HK-2 (cell line): Measurements from ENCODE around the gene NKTR.

ENCODE experiments used
- DNase-seq: peaks from one replicate; pipeline ENCODE4 v3.0.0-alpha.2; 2018; ENCODE audit not compliant: unreplicated experiment

The NKTR gene

DNA sequence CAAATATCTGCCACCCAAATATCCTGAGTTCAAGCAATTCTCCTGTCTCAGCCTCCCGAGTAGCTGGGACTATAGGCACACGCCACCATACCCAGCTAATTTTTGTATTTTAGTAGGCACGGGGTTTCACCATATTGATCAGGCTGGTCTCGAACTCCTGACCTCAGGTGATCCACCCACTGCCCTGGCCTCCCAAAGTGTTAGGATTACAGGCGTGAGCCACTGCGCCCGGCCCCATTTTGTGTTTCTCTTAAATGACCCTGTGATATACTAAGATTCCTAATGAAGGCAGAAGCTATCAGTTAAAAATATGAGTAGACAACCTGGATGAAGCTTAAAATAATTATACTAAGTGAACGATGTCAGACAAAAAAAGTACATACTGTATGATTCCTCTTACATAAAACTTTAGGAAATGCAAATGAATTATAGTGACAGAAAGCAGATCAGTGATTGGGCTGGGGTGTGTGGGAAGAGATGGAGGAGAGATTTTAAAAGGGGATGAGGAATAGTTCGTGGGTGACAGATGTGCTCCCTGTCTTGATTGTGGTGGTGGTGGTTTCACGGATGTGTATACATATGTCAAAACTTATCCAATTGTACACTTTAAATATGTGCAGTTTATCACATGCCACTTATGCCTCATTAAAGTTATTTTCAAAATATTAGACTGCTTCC, 81.0 kb downstream of the NKTR start:
- no peak for DNase-seq

- DNase-seq = no peak
Observed at GRCh38 chr3:42682301-42683070, 82.0 kb downstream of the NKTR start.

DNA sequence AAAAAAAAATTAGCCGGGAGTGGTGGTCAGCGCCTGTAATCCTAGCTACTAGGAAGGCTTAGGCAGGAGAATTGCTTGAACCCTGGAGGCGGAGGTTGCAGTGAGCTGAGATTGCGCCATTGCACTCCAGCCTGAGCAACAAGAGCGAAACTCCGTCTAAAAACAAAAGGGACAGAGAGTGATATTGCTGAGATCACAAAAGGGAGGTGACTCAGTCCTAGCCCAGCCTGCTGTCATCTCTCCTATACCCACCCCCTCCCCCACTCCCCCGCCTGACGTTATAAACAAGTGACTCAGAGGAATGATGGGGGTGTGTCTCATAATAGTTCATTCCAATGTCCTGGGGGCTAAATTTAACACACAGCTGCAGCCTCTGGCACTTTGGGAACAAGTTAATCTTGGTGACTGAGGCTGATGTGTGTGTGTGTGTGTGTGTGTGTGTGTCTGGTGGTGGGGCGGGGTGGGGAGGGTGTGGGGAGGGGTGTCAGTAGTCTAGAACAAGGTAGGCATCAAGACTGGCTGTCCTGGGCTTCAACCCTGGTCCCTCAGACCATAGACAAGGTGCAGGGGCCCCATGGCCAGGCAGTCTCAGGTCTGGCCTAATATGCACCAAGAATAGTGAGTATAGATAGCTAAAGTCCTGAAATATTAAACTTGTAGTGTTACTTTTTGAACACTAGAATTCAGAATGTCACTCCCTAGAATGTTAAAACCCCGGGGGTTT, 83.6 kb downstream of the NKTR start:
- DNase-seq = peak; percentile 69

- no peak for DNase-seq
Observed at GRCh38 chr3:42684632-42685362, 84.3 kb downstream of the NKTR start.

GRCh38 chr3:42685363-42685881, 84.9 kb downstream of the NKTR start, which contains the start of gene KLHL40:
Gene KLHL40, plus strand, starts transcription at chr3:42685537. Its CDS starts 82 bp downstream, at chr3:42685619.
- DNase-seq = no peak

DNA sequence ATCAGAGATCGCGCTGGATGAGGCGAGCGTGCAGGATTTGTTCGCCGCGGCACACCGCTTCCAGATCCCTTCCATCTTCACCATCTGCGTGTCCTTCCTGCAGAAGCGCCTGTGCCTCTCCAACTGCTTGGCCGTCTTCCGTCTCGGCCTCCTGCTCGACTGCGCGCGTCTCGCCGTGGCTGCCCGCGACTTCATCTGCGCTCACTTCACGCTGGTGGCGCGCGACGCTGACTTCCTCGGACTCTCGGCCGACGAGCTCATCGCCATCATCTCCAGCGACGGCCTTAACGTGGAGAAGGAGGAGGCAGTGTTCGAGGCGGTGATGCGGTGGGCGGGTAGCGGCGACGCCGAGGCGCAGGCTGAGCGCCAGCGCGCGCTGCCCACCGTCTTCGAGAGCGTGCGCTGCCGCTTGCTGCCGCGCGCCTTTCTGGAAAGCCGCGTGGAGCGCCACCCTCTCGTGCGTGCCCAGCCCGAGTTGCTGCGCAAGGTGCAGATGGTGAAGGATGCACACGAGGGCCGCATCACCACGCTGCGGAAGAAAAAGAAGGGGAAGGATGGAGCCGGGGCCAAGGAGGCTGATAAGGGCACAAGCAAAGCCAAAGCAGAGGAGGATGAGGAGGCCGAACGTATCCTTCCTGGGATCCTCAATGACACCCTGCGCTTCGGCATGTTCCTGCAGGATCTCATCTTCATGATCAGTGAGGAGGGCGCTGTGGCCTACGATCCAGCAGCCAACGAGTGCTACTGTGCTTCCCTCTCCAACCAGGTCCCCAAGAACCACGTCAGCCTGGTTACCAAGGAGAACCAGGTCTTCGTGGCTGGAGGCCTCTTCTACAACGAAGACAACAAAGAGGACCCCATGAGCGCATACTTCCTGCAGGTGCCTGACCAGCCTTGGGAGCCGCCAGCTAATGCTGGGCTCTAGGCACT, 85.7 kb downstream of the NKTR start:
- DNase-seq = no peak

- DNase-seq = no peak
Observed at GRCh38 chr3:42686832-42687650, 86.6 kb downstream of the NKTR start.

GRCh38 chr3:42688016-42688415, 87.5 kb downstream of the NKTR start:
- no peak for DNase-seq

- no peak for DNase-seq
Observed at GRCh38 chr3:42688487-42689420, 88.3 kb downstream of the NKTR start.

- no peak for DNase-seq
Observed at GRCh38 chr3:42689421-42690014, 89.0 kb downstream of the NKTR start.

DNA sequence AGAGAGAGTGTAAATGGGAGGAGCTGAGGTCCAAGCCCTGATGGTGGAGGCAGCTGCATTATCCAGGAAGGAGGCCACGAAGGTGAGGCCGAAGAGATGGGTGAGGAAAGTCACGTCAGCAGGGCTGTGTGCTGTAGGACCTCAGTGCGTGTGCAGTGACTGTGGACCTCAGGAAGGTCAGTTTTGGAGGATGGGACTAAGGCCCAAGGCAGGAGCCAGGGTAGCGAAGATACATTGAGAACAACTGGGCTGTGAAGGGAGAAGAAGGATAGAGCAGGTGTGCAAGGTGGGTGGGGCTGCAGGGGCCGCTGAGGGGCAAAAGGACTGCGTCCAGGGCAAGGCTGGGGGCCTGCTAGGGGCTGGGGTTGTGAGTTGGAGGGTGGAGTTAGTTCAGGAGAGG, 89.7 kb downstream of the NKTR start:
- no peak for DNase-seq

GRCh38 chr3:42690766-42691680, 90.5 kb downstream of the NKTR start:
- no peak for DNase-seq

GRCh38 chr3:42691816-42692666, 91.6 kb downstream of the NKTR start:
- no peak for DNase-seq

GRCh38 chr3:42692667-42693529, 92.4 kb downstream of the NKTR start:
- no peak for DNase-seq

DNA sequence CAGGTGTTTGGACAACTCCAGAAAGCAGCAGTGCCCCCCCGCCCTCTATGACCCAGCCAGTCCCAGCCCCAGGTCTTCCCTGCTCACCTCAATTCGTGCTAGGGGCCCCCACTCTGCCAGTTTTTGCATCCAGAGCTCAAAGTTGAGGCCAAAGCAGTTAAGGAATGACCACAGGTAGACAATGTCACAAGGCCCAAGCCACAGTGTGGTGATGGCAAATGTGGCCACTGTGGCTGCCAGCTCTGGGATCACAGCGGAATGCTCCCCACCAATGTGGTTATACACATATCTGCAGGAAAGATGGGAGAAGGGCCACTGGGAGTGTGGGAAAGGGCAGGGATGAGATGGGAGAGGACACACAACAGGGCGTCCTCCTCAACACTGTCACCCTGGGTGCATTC, 93.0 kb downstream of the NKTR start:
- DNase-seq = no peak
